ENCODE measurements around the gene SNX32.

- no peak for TF ChIP-seq POLR2A (IDR thresholded peaks at IDR 0.05; ENCODE audit: borderline replicate concordance, extremely low read depth, insufficient read depth, insufficient read length)
- no peak for TF ChIP-seq FOSL1 (IDR thresholded peaks at IDR 0.05; ENCODE audit: low read depth)
- TF ChIP-seq CTCF (IDR thresholded peaks at IDR 0.05 in 2 of 3, conservative IDR thresholded peaks at IDR 0.05 in 1 of 3; ENCODE audit: borderline replicate concordance in 1 of 3, insufficient read depth in 1 of 3, low read depth in 2 of 3, low read length in 2 of 3) = no peak
- no peak for TF ChIP-seq MAX (IDR thresholded peaks at IDR 0.05)
- TF ChIP-seq TCF7L2 (IDR thresholded peaks at IDR 0.05; ENCODE audit: borderline replicate concordance, extremely low read depth, insufficient read depth, insufficient read length) = no peak
- no peak for TF ChIP-seq POLR2AphosphoS5 (IDR thresholded peaks at IDR 0.05; ENCODE audit: low read depth, low read length)
- no peak for TF ChIP-seq CEBPB (IDR thresholded peaks at IDR 0.05; ENCODE audit: low read depth)
- no peak for TF ChIP-seq EZH2 (IDR thresholded peaks at IDR 0.05)
- TF ChIP-seq SP1 (IDR thresholded peaks at IDR 0.05; ENCODE audit: low read depth) = no peak
- TF ChIP-seq ELF1 (IDR thresholded peaks at IDR 0.05; ENCODE audit: borderline replicate concordance, low read depth) = no peak
- no peak for TF ChIP-seq EZH2phosphoT487 (IDR thresholded peaks at IDR 0.05; ENCODE audit: borderline replicate concordance)
- no peak for TF ChIP-seq SIN3A (IDR thresholded peaks at IDR 0.05; ENCODE audit: low read depth)
- TF ChIP-seq JUND (IDR thresholded peaks at IDR 0.05) = no peak
- no peak for TF ChIP-seq ATF3 (IDR thresholded peaks at IDR 0.05)
Measured at GRCh38 chr11:65811764-65812475, 21.8 kb upstream of the SNX32 start.

Data from HCT116 (cell line).